Measurements from ENCODE around the gene PACSIN3.

PACSIN3 gene

GRCh38 chr11:47152126-47152952 is 33.9 kb downstream of the PACSIN3 start:
- DNase-seq: no peak

- DNase-seq: no peak
These were observed 36.5 kb downstream of the PACSIN3 start for GRCh38 chr11:47149782-47150181.

- DNase-seq: no peak
These were observed 37.2 kb downstream of the PACSIN3 start for GRCh38 chr11:47148903-47149531.

- DNase-seq: no peak
These were observed 38.0 kb downstream of the PACSIN3 start for GRCh38 chr11:47148270-47148669.

- no peak for DNase-seq
These were observed 38.6 kb downstream of the PACSIN3 start for GRCh38 chr11:47147681-47148080.

GRCh38 chr11:47147250-47147649 is 39.0 kb downstream of the PACSIN3 start:
- DNase-seq: no peak

- no peak for DNase-seq
These were observed 41.7 kb downstream of the PACSIN3 start for GRCh38 chr11:47144541-47144940.

- peak; percentile 72 for DNase-seq
These were observed 42.9 kb downstream of the PACSIN3 start for GRCh38 chr11:47143322-47143721.

GRCh38 chr11:47139878-47140277 is 46.4 kb downstream of the PACSIN3 start:
- no peak for DNase-seq

- DNase-seq: no peak
These were observed 48.8 kb downstream of the PACSIN3 start for GRCh38 chr11:47137476-47137875.

GRCh38 chr11:47136921-47137320 is 49.3 kb downstream of the PACSIN3 start:
- DNase-seq: no peak

- peak; percentile 26 for DNase-seq
These were observed 49.9 kb downstream of the PACSIN3 start for GRCh38 chr11:47136327-47136726.

- DNase-seq: no peak
These were observed 53.3 kb downstream of the PACSIN3 start for GRCh38 chr11:47132981-47133380.

GRCh38 chr11:47132490-47132889 is 53.7 kb downstream of the PACSIN3 start:
- no peak for DNase-seq

- no peak for DNase-seq
These were observed 55.1 kb downstream of the PACSIN3 start for GRCh38 chr11:47131136-47131535.

GRCh38 chr11:47130543-47130942 is 55.7 kb downstream of the PACSIN3 start:
- no peak for DNase-seq

Measured in fibroblast of skin of right quadriceps (primary cell).